Stomach smooth muscle (tissue), 2 donors: ENCODE measurements around the gene MFAP3.

Source experiments
- H3K27ac ChIP-seq: one replicate; pipeline ENCODE4 v1.7.0; 2013; ENCODE audit warnings: mild to moderate bottlenecking, low read length, inconsistent platforms
- H3K27me3 ChIP-seq, 2 donors: one replicate each; pipeline ENCODE4 v1.7.0; 2013; ENCODE audit warnings: low read length in 2 of 2; ENCODE audit not compliant: insufficient read depth in 2 of 2, control insufficient read depth in 1 of 2
- H3K36me3 ChIP-seq, 2 donors: one replicate each; pipeline ENCODE4 v1.7.0; 2013; ENCODE audit warnings: low read length in 2 of 2; ENCODE audit not compliant: control insufficient read depth in 2 of 2, insufficient read depth in 2 of 2
- H3K4me1 ChIP-seq: one replicate; pipeline ENCODE4 v1.7.0; 2013; ENCODE audit warnings: low read length; ENCODE audit not compliant: control insufficient read depth, insufficient read depth
- H3K4me3 ChIP-seq, 2 donors: one replicate each; pipeline ENCODE4 v1.7.0; 2013; ENCODE audit warnings: low read length in 2 of 2
- H3K9ac ChIP-seq, 2 donors: one replicate each; pipeline ENCODE4 v1.7.0; 2013; ENCODE audit warnings: low read length in 2 of 2, mild to moderate bottlenecking in 1 of 2
- H3K9me3 ChIP-seq, 2 donors: one replicate each; pipeline ENCODE4 v1.7.0; 2013; ENCODE audit warnings: low read length in 2 of 2; ENCODE audit not compliant: control insufficient read depth in 2 of 2
- donor health status: healthy.
- donor health status: Pancreatic carcinoma.

Gene MFAP3

DNA sequence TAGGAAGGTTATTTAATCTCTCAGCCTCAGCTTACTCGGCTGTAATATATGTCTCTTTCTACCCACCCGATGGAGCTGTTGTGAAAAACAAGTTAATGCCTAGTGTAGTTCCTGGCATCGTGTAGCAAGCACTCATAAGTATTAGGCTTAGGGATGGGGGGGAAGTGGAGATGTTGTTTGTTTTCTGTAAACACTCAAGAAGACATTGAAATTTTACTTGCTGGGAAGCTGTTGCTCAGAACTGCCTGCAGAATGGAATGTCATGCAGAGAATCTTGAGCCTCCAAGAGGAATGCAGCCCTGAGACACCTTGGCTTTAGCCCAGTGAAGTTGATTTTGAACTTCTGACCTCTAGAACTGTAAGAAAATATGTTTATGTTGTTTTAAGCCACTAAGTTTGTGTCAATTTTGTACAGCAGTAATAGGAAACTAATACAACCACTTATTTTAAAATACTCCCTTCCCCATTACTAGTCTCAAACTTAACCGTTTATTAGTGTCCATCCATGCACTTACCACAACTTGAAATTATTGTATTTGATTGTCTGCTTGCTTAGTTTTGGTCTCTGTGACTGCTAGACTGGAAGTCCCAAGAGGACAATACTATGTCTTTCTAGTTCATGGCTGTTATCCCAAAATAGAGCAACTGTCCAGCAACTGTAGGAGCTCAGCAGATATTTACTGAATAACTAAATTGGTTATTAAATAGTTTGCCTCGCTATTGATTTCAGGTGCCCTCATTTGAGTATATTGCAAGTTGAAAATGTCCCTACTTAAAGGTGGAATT lies 53.8 kb downstream of the MFAP3 start:
- Histone ChIP-seq H3K4me1 (no peaks in the 10 kb centered on the region), H3K4me3 (no peak overlapping the region), H3K9me3 (no peaks in the 10 kb centered on the region), H3K36me3 (no peaks in the 10 kb centered on the region), H3K27ac (no peak overlapping the region), H3K9ac (no peak overlapping the region), H3K27me3 (no peaks in the 10 kb centered on the region)

- Histone ChIP-seq H3K9me3 (no peaks in the 10 kb centered on the region), H3K4me1 (no peaks in the 10 kb centered on the region), H3K9ac (no peak overlapping the region), H3K27ac (no peak overlapping the region), H3K4me3 (no peak overlapping the region), H3K27me3 (no peaks in the 10 kb centered on the region), H3K36me3 (no peaks in the 10 kb centered on the region)
Measured at GRCh38 chr5:154093142-154093532, 54.4 kb downstream of the MFAP3 start.

DNA sequence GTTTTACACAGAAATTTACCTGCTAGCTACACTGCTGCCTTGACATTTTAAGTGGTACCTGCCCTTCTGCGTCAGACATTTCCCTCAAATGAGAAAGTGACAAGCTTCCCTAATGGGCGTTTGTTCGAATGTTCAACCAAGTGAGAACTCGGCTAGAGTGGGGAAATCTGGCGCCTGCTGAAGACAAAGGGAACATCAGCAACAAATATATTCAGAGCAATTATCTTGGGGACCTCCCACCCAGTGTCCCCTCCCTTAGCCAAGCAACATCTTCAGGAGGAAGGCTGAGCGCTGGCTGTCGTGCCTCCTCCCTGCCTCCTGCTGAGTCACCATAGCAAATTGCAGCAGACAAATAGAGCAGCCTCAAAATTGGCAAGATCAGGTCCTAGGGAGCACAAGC lies 57.1 kb downstream of the MFAP3 start:
- Histone ChIP-seq H3K4me3 (no peak overlapping the region), H3K4me1 (no peaks in the 10 kb centered on the region), H3K27me3 (peaks cover 0 to 2% of the 10 kb centered on the region in 2 donors), H3K36me3 (no peaks in the 10 kb centered on the region), H3K27ac (no peak overlapping the region), H3K9me3 (no peaks in the 10 kb centered on the region), H3K9ac (no peak overlapping the region)

- Histone ChIP-seq H3K27me3 (peaks cover 0 to 2% of the 10 kb centered on the region in 2 donors), H3K36me3 (no peaks in the 10 kb centered on the region), H3K27ac (no peak overlapping the region), H3K4me1 (no peaks in the 10 kb centered on the region), H3K4me3 (no peak overlapping the region), H3K9ac (no peak overlapping the region), H3K9me3 (no peaks in the 10 kb centered on the region)
Measured at GRCh38 chr5:154097031-154097430, 58.3 kb downstream of the MFAP3 start.

DNA sequence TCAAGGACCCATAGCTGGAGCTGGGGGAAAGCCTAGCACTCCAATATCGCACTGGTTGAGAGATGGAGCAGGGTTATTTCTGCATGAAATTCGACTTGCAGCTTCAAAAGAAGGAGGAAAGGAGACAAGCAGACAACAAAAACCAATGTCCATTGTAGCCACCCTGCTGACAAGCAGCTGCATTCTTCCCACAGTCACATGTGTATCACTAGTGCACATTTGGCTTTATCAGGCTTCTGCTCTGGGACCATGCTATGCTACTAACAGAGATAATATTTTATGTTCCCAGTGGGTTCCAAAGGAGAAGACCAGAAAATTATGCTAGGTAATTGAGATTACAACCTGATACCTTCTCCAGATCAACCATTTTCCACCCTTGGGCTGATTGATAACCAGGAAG lies 59.7 kb downstream of the MFAP3 start:
- H3K9me3 ChIP-seq = no peaks in the 10 kb centered on the region
- H3K27ac ChIP-seq = no peak overlapping the region
- H3K4me1 ChIP-seq = no peaks in the 10 kb centered on the region
- no peak overlapping the region for H3K9ac ChIP-seq
- peaks cover 0 to 2% of the 10 kb centered on the region in 2 donors for H3K27me3 ChIP-seq
- H3K4me3 ChIP-seq = no peak overlapping the region
- no peaks in the 10 kb centered on the region for H3K36me3 ChIP-seq

DNA sequence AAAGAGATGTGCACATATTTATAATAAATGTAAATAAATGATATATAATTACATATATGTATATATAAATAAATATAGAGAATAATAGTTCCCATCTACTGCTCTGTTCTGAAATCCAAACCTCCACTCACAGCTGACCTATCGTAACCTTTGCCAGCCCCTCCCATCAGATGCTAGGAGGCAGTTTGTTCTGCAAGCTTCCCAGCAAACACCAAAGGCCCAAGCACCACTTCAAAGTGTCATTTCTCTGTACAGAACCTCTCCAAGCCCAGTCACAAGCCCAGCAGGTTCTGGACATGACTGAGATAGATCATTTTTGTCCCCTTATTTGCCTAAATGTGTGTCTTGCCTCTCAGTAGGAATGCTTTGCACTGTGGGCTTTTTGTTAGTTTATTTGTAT lies 62.4 kb downstream of the MFAP3 start:
- Histone ChIP-seq H3K4me3 (no peak overlapping the region), H3K27me3 (peaks cover 0 to 2% of the 10 kb centered on the region in 2 donors), H3K27ac (no peak overlapping the region), H3K9me3 (no peaks in the 10 kb centered on the region), H3K9ac (no peak overlapping the region), H3K36me3 (no peaks in the 10 kb centered on the region), H3K4me1 (no peaks in the 10 kb centered on the region)

GRCh38 chr5:154103233-154103632 lies 64.5 kb downstream of the MFAP3 start:
- H3K4me1 ChIP-seq = no peaks in the 10 kb centered on the region
- H3K27me3 ChIP-seq = peaks cover 0 to 2% of the 10 kb centered on the region in 2 donors
- no peak overlapping the region for H3K9ac ChIP-seq
- no peak overlapping the region for H3K27ac ChIP-seq
- no peaks in the 10 kb centered on the region for H3K9me3 ChIP-seq
- H3K4me3 ChIP-seq = no peak overlapping the region
- no peaks in the 10 kb centered on the region for H3K36me3 ChIP-seq
